ENCODE measurements around the gene LRMDA. TPM values are rescaled to one million over a fixed set of nuclear protein-coding genes. Genes with fewer than 3 reads are reported as not detected.

LRMDA gene
- total and polyA plus RNA-seq, 2 of the 4 experiments (the other 2 are of a cell fraction) = 0.07 TPM; not detected in 1

GRCh38 chr10:76106611-76107010 is 675.2 kb downstream of the LRMDA start:
- Histone ChIP-seq H3K9me1 (ENCODE audit: insufficient read depth, low read length) (peaks cover 4% of the 10 kb centered on the region; the same call in 1 of the 2 replicates), H4K8ac (ENCODE audit: low read depth in 2 of 2, low read length in 2 of 2) (no peak overlapping the region), H3K4me3 (ENCODE audit: insufficient read depth, low read depth, low read length) (no peak overlapping the region), H3K9ac (ENCODE audit: low read depth, low read length) (no peak overlapping the region), H3K18ac (ENCODE audit: low read depth, low read length) (no peak overlapping the region), H4K20me1 (ENCODE audit: insufficient read depth, low read length) (no peaks in the 10 kb centered on the region), H2AK9ac (replicated peaks; ENCODE audit: low read depth, low read length, poor library complexity) (no peak overlapping the region), H2AFZ (replicated peaks; ENCODE audit: low read length, poor library complexity) (no peak overlapping the region), H3K4me1 (ENCODE audit: control insufficient read depth, insufficient read depth, low read length) (peaks cover 7% of the 10 kb centered on the region; the same call in 1 of the 2 replicates), H3K79me1 (ENCODE audit: low read depth in 1 of 2, low read length in 2 of 2) (no peaks in the 10 kb centered on the region), H3K14ac (replicated peaks; ENCODE audit: low read depth, low read length) (no peak overlapping the region), H2AK5ac (ENCODE audit: low read depth, low read length) (no peak overlapping the region), H3K4ac (ENCODE audit: low read depth, low read length) (no peak overlapping the region), H3K23ac (ENCODE audit: low read depth, low read length) (no peak overlapping the region), H3K9me3 (ENCODE audit: control insufficient read depth, insufficient read depth, low read length) (no peaks in the 10 kb centered on the region), H3K36me3 (ENCODE audit: control insufficient read depth, insufficient read depth, low read length) (no peaks in the 10 kb centered on the region), H2BK20ac (ENCODE audit: low read depth, low read length) (no peak overlapping the region), H3K4me2 (ENCODE audit: low read depth, low read length) (no peak overlapping the region), H2BK5ac (ENCODE audit: low read depth, low read length, poor library complexity, severe bottlenecking) (no peak overlapping the region), H2BK15ac (ENCODE audit: low read depth, low read length) (no peak overlapping the region), H3K27me3 (ENCODE audit: control insufficient read depth, insufficient read depth, low read length) (no peaks in the 10 kb centered on the region; the same call in 1 of the 2 replicates), H3K56ac (ENCODE audit: extremely low read depth, insufficient read depth, low read length) (no peak overlapping the region), H2BK120ac (ENCODE audit: low read depth, low read length) (no peak overlapping the region), H4K5ac (ENCODE audit: low read depth, low read length) (no peak overlapping the region), H3K27ac (ENCODE audit: insufficient read depth, low read length) (no peak overlapping the region), H4K91ac (ENCODE audit: insufficient read depth, low read depth, low read length) (no peak overlapping the region)
- ChIA-PET POLR2A (ENCODE audit: unreplicated experiment) (no interaction called here), CTCF (interaction anchor here (1.2 kb wide), 1 partner anchor 197 kb away, joined by 5 read pairs; no protein-coding TSS in a partner anchor)
- ATAC-seq (ENCODE audit: low read depth) (no peak), DNase-seq (no peak)
- in situ Hi-C loops (cut with MboI; ENCODE audit: low sequenced_read_pairs) (no loop called here), intact Hi-C loops (cut with micrococcal nuclease) (loop anchor here (10.0 kb wide), 2 partner anchors 328 to 878 kb away; no protein-coding TSS in a partner anchor), dilution Hi-C loops (cut with HindIII; ENCODE audit: low sequenced_read_pairs, unreplicated experiment) (no loop called here)
- 80% methylated on average over 1 of the region's 6 CpGs; no CpG with 5 or more reads in 1 of the 2 experiments for WGBS, 2 experiments (ENCODE audit: extremely low coverage in 2 of 2, insufficient read length in 1 of 2)
- BruUV-seq (replicated peaks) = no TSS peak
- TF ChIP-seq CHD1 (IDR thresholded peaks at IDR 0.05; ENCODE audit: low read depth, low read length) (no peak), CEBPB (IDR thresholded peaks at IDR 0.05; ENCODE audit: low read depth, low read length) (no peak), FOS (IDR thresholded peaks at IDR 0.05; ENCODE audit: low read depth, low read length) (no peak), CTCF (conservative IDR thresholded peaks at IDR 0.05; ENCODE audit: low read depth, low read length) (no peak), RFX5 (IDR thresholded peaks at IDR 0.05; ENCODE audit: low read depth, low read length) (no peak), MXI1 (IDR thresholded peaks at IDR 0.05; ENCODE audit: borderline replicate concordance, low read depth, low read length) (no peak)

Measured in IMR-90 (cell line).